Measurements from ENCODE around the gene NRXN3. TPM values are rescaled to one million over a fixed set of nuclear protein-coding genes. Genes with fewer than 3 reads are reported as not detected.
A peak's percentile ranks its signal among the peaks of the same experiment; 100 is the strongest.

Gene NRXN3
- total and polyA plus RNA-seq, 2 experiments from 2014 or later = 1.0 to 1.8 TPM

DNA sequence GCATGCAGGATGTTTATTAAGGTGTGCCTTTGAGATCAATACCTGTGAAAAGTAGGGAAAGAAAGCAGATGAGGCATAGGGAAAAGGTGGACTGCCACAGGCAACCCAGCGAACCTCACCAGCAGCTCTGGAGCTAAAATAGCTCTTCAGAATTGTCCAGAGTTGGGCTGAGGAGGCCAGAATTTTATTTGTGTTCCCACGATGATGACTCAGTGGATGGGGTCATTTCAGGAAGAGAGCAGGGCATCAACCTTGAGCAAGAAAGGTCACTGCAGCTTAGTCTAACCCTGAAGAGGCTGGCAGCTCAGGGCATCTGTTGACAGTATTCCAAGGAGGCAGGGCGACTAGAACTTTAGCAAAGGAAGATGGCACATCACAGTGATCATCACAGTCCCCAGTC is 1345.0 kb downstream of the NRXN3 start (continued):
- TF ChIP-seq, protein P1, sequence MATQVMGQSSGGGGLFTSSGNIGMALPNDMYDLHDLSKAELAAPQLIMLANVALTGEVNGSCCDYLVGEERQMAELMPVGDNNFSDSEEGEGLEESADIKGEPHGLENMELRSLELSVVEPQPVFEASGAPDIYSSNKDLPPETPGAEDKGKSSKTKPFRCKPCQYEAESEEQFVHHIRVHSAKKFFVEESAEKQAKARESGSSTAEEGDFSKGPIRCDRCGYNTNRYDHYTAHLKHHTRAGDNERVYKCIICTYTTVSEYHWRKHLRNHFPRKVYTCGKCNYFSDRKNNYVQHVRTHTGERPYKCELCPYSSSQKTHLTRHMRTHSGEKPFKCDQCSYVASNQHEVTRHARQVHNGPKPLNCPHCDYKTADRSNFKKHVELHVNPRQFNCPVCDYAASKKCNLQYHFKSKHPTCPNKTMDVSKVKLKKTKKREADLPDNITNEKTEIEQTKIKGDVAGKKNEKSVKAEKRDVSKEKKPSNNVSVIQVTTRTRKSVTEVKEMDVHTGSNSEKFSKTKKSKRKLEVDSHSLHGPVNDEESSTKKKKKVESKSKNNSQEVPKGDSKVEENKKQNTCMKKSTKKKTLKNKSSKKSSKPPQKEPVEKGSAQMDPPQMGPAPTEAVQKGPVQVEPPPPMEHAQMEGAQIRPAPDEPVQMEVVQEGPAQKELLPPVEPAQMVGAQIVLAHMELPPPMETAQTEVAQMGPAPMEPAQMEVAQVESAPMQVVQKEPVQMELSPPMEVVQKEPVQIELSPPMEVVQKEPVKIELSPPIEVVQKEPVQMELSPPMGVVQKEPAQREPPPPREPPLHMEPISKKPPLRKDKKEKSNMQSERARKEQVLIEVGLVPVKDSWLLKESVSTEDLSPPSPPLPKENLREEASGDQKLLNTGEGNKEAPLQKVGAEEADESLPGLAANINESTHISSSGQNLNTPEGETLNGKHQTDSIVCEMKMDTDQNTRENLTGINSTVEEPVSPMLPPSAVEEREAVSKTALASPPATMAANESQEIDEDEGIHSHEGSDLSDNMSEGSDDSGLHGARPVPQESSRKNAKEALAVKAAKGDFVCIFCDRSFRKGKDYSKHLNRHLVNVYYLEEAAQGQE (IDR thresholded peaks at IDR 0.05; ENCODE audit: unreplicated experiment) = no peak
- TF ChIP-seq EZH2phosphoT487 (IDR thresholded peaks at IDR 0.05; ENCODE audit: unreplicated experiment) = no peak
- TF ChIP-seq, protein P2, sequence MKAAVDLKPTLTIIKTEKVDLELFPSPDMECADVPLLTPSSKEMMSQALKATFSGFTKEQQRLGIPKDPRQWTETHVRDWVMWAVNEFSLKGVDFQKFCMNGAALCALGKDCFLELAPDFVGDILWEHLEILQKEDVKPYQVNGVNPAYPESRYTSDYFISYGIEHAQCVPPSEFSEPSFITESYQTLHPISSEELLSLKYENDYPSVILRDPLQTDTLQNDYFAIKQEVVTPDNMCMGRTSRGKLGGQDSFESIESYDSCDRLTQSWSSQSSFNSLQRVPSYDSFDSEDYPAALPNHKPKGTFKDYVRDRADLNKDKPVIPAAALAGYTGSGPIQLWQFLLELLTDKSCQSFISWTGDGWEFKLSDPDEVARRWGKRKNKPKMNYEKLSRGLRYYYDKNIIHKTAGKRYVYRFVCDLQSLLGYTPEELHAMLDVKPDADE (IDR thresholded peaks at IDR 0.05) = no peak
- TF ChIP-seq POLR2AphosphoS5 (IDR thresholded peaks at IDR 0.05; ENCODE audit: low read depth) = no peak

DNA sequence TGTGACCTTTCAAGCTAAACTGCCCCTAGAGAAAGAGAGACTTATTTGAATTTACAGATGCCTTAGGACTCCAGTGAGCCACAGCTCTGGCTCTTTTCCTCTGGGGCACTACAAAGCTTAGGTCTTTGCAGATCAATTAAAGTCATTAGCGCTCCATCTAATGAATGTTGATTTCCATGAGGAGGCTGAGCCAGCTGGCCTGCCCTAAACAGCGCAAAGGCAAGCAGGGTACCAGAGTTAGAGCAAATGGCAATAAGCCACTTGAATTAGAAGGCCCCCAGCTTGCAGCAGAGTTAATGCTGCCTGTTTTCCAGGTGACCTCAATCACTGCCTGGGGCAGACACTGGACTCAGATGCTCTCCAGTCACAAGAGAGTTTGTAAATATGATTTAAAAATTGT is 1345.8 kb downstream of the NRXN3 start:
- H3K27me3 Mint-ChIP-seq (ENCODE audit: insufficient read depth, low read depth, poor library complexity) = peaks cover 4% of the 10 kb centered on the region
- Histone ChIP-seq H3K79me2 (replicated peaks; ENCODE audit: insufficient read depth) (no peaks in the 10 kb centered on the region), H4K20me1 (replicated peaks; ENCODE audit: insufficient read depth) (no peaks in the 10 kb centered on the region), H3K9me2 (ENCODE audit: insufficient read depth) (no peaks in the 10 kb centered on the region), H3K4me3 (no peak overlapping the region), H3K4me2 (no peak overlapping the region), H3K36me3 (ENCODE audit: insufficient read depth) (no peaks in the 10 kb centered on the region), H3K4me1 (ENCODE audit: insufficient read depth) (peaks cover 9% of the 10 kb centered on the region), H3F3A (replicated peaks; ENCODE audit: low read depth) (no peaks in the 10 kb centered on the region), H3K27ac (ENCODE audit: low read depth) (no peak overlapping the region), H3K27me3 (ENCODE audit: insufficient read depth) (no peaks in the 10 kb centered on the region), H2AFZ (no peak overlapping the region)
- peak; percentile 65 for ATAC-seq
- no peaks in the 10 kb centered on the region for H3K36me3 Mint-ChIP-seq (ENCODE audit: low read depth)
- no peak overlapping the region for H3K27ac Mint-ChIP-seq
- no peaks in the 10 kb centered on the region for H3K9me3 Mint-ChIP-seq
- DNase-seq (ENCODE audit: low spot score) = peak; percentile 18
- no peak overlapping the region for H3K4me3 Mint-ChIP-seq
- H3K4me1 Mint-ChIP-seq = peaks cover 32% of the 10 kb centered on the region
- TF ChIP-seq POLR2AphosphoS5 (IDR thresholded peaks at IDR 0.05; ENCODE audit: low read depth) (no peak), ZNF331 (CRISPR knock-in tag; IDR thresholded peaks at IDR 0.05; ENCODE audit: low read depth) (no peak), CREB1 (CRISPR knock-in tag; IDR thresholded peaks at IDR 0.05; ENCODE audit: low read depth) (no peak)
- TF ChIP-seq, protein P1 (IDR thresholded peaks at IDR 0.05; ENCODE audit: unreplicated experiment) = no peak
- TF ChIP-seq, protein P3, sequence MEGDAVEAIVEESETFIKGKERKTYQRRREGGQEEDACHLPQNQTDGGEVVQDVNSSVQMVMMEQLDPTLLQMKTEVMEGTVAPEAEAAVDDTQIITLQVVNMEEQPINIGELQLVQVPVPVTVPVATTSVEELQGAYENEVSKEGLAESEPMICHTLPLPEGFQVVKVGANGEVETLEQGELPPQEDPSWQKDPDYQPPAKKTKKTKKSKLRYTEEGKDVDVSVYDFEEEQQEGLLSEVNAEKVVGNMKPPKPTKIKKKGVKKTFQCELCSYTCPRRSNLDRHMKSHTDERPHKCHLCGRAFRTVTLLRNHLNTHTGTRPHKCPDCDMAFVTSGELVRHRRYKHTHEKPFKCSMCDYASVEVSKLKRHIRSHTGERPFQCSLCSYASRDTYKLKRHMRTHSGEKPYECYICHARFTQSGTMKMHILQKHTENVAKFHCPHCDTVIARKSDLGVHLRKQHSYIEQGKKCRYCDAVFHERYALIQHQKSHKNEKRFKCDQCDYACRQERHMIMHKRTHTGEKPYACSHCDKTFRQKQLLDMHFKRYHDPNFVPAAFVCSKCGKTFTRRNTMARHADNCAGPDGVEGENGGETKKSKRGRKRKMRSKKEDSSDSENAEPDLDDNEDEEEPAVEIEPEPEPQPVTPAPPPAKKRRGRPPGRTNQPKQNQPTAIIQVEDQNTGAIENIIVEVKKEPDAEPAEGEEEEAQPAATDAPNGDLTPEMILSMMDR (conservative IDR thresholded peaks at IDR 0.05; ENCODE audit: low read depth in 2 of 2) = no peak
- TF ChIP-seq, protein P4, sequence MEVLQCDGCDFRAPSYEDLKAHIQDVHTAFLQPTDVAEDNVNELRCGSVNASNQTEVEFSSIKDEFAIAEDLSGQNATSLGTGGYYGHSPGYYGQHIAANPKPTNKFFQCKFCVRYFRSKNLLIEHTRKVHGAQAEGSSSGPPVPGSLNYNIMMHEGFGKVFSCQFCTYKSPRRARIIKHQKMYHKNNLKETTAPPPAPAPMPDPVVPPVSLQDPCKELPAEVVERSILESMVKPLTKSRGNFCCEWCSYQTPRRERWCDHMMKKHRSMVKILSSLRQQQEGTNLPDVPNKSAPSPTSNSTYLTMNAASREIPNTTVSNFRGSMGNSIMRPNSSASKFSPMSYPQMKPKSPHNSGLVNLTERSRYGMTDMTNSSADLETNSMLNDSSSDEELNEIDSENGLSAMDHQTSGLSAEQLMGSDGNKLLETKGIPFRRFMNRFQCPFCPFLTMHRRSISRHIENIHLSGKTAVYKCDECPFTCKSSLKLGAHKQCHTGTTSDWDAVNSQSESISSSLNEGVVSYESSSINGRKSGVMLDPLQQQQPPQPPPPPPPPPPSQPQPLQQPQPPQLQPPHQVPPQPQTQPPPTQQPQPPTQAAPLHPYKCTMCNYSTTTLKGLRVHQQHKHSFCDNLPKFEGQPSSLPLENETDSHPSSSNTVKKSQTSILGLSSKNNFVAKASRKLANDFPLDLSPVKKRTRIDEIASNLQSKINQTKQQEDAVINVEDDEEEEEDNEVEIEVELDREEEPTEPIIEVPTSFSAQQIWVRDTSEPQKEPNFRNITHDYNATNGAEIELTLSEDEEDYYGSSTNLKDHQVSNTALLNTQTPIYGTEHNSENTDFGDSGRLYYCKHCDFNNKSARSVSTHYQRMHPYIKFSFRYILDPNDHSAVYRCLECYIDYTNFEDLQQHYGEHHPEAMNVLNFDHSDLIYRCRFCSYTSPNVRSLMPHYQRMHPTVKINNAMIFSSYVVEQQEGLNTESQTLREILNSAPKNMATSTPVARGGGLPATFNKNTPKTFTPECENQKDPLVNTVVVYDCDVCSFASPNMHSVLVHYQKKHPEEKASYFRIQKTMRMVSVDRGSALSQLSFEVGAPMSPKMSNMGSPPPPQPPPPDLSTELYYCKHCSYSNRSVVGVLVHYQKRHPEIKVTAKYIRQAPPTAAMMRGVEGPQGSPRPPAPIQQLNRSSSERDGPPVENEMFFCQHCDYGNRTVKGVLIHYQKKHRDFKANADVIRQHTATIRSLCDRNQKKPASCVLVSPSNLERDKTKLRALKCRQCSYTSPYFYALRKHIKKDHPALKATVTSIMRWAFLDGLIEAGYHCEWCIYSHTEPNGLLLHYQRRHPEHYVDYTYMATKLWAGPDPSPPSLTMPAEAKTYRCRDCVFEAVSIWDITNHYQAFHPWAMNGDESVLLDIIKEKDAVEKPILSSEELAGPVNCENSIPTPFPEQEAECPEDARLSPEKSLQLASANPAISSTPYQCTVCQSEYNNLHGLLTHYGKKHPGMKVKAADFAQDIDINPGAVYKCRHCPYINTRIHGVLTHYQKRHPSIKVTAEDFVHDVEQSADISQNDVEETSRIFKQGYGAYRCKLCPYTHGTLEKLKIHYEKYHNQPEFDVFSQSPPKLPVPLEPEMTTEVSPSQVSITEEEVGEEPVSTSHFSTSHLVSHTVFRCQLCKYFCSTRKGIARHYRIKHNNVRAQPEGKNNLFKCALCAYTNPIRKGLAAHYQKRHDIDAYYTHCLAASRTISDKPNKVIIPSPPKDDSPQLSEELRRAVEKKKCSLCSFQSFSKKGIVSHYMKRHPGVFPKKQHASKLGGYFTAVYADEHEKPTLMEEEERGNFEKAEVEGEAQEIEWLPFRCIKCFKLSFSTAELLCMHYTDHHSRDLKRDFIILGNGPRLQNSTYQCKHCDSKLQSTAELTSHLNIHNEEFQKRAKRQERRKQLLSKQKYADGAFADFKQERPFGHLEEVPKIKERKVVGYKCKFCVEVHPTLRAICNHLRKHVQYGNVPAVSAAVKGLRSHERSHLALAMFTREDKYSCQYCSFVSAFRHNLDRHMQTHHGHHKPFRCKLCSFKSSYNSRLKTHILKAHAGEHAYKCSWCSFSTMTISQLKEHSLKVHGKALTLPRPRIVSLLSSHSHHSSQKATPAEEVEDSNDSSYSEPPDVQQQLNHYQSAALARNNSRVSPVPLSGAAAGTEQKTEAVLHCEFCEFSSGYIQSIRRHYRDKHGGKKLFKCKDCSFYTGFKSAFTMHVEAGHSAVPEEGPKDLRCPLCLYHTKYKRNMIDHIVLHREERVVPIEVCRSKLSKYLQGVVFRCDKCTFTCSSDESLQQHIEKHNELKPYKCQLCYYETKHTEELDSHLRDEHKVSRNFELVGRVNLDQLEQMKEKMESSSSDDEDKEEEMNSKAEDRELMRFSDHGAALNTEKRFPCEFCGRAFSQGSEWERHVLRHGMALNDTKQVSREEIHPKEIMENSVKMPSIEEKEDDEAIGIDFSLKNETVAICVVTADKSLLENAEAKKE (CRISPR knock-in tag; IDR thresholded peaks at IDR 0.05) = no peak

Measured in GM23338 (cell line).